ENCODE data around the gene GATA1. TPM values are rescaled to one million over a fixed set of nuclear protein-coding genes. Genes with fewer than 3 reads are reported as not detected.

GATA1 gene
- total RNA-seq, 1 experiment from 2014 or later: 0.23 TPM

DNA sequence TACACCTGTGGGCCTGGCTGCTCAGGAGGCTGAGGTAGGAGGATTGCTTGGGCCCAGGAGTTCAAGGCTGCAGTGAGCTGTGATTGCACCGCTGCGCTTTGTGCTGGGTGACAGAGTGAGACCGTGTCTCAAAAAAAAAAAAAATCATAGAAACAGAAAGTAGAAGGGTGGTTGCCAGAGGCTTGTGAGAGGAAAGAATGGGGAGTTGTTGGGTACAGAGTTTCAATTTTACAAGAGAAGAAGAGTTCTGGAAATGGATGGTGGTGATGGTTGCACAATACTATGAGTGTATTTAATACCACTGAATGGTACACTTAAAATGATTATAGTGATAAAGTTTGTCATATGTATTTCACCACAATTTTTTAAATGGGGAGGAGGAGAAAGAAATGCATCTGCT, 35.0 kb upstream of the GATA1 start:
- TF ChIP-seq TCF7L2 (IDR thresholded peaks at IDR 0.05; ENCODE audit: low read depth, low read length): no peak
- TF ChIP-seq, protein P1, sequence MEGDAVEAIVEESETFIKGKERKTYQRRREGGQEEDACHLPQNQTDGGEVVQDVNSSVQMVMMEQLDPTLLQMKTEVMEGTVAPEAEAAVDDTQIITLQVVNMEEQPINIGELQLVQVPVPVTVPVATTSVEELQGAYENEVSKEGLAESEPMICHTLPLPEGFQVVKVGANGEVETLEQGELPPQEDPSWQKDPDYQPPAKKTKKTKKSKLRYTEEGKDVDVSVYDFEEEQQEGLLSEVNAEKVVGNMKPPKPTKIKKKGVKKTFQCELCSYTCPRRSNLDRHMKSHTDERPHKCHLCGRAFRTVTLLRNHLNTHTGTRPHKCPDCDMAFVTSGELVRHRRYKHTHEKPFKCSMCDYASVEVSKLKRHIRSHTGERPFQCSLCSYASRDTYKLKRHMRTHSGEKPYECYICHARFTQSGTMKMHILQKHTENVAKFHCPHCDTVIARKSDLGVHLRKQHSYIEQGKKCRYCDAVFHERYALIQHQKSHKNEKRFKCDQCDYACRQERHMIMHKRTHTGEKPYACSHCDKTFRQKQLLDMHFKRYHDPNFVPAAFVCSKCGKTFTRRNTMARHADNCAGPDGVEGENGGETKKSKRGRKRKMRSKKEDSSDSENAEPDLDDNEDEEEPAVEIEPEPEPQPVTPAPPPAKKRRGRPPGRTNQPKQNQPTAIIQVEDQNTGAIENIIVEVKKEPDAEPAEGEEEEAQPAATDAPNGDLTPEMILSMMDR (IDR thresholded peaks at IDR 0.05): no peak
- TF ChIP-seq SIN3A (IDR thresholded peaks at IDR 0.05; ENCODE audit: borderline replicate concordance, insufficient read depth, low read depth, low read length): no peak
- no peak for TF ChIP-seq POLR2AphosphoS5 (IDR thresholded peaks at IDR 0.05; ENCODE audit: low read depth, low read length)
- TF ChIP-seq, protein P2, sequence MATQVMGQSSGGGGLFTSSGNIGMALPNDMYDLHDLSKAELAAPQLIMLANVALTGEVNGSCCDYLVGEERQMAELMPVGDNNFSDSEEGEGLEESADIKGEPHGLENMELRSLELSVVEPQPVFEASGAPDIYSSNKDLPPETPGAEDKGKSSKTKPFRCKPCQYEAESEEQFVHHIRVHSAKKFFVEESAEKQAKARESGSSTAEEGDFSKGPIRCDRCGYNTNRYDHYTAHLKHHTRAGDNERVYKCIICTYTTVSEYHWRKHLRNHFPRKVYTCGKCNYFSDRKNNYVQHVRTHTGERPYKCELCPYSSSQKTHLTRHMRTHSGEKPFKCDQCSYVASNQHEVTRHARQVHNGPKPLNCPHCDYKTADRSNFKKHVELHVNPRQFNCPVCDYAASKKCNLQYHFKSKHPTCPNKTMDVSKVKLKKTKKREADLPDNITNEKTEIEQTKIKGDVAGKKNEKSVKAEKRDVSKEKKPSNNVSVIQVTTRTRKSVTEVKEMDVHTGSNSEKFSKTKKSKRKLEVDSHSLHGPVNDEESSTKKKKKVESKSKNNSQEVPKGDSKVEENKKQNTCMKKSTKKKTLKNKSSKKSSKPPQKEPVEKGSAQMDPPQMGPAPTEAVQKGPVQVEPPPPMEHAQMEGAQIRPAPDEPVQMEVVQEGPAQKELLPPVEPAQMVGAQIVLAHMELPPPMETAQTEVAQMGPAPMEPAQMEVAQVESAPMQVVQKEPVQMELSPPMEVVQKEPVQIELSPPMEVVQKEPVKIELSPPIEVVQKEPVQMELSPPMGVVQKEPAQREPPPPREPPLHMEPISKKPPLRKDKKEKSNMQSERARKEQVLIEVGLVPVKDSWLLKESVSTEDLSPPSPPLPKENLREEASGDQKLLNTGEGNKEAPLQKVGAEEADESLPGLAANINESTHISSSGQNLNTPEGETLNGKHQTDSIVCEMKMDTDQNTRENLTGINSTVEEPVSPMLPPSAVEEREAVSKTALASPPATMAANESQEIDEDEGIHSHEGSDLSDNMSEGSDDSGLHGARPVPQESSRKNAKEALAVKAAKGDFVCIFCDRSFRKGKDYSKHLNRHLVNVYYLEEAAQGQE (IDR thresholded peaks at IDR 0.05; ENCODE audit: insufficient read depth in 1 of 2, low read depth in 2 of 2, low read length in 1 of 2): no peak
- DNase-seq (ENCODE audit: low read depth, low spot score) (no peak), ATAC-seq (no peak)
- H3K27me3 ChIP-seq (ENCODE audit: control insufficient read depth, insufficient read depth, low read length): no peaks in the 10 kb centered on the region
- H3K4me3 ChIP-seq (ENCODE audit: low read depth in 2 of 2, low read length in 2 of 2): no peak overlapping the region
- in situ Hi-C loops (cut with HindIII; ENCODE audit: low pct_unique_long_range_greater_than_20kb, low sequenced_read_pairs) (no loop called here), intact Hi-C loops (cut with micrococcal nuclease; ENCODE audit: unreplicated experiment) (no loop called here)
- H3K27ac ChIP-seq (ENCODE audit: low read length): no peak overlapping the region
- CTCF ChIA-PET: interaction anchor here (0.6 kb wide), 1 partner anchor 15 kb away, joined by 5 read pairs; no protein-coding TSS in a partner anchor
- POLR2A ChIA-PET: no interaction called here
- no peaks in the 10 kb centered on the region for H3K36me3 ChIP-seq (ENCODE audit: control insufficient read depth, insufficient read depth, low read length)
- H3K4me1 ChIP-seq (ENCODE audit: control insufficient read depth, insufficient read depth, low read length): no peaks in the 10 kb centered on the region
- no TSS peak for BruUV-seq (replicated peaks)
- no peaks in the 10 kb centered on the region for H3K9me3 ChIP-seq (ENCODE audit: control insufficient read depth, insufficient read depth, low read depth, low read length)

DNA sequence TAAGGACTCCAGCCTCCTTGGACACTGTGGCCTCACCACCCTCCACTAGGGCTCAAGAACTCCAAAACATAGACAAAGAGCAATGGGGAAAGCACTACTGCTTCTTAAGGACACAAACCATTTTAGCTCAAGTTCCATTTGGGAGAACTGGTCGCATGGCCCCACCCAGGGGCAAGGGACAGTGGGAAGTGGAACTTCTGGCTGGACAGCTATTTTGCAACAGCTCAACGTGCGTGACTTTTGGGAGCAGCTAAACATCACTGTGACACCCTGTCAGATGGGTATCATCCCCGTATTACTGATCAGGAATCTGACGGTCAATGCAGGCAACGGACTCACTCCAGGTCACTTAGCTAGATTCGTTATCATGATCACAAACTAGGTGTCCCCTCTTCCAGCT, 33.9 kb upstream of the GATA1 start:
- TF ChIP-seq, protein P1 (IDR thresholded peaks at IDR 0.05): no peak
- TF ChIP-seq, protein P2 (IDR thresholded peaks at IDR 0.05; ENCODE audit: insufficient read depth in 1 of 2, low read depth in 2 of 2, low read length in 1 of 2): no peak
- TF ChIP-seq TCF7L2 (IDR thresholded peaks at IDR 0.05; ENCODE audit: low read depth, low read length) (no peak), SIN3A (IDR thresholded peaks at IDR 0.05; ENCODE audit: borderline replicate concordance, insufficient read depth, low read depth, low read length) (no peak), POLR2AphosphoS5 (IDR thresholded peaks at IDR 0.05; ENCODE audit: low read depth, low read length) (no peak)
- POLR2A ChIA-PET: no interaction called here
- Histone ChIP-seq H3K27me3 (ENCODE audit: control insufficient read depth, insufficient read depth, low read length) (no peaks in the 10 kb centered on the region), H3K4me1 (ENCODE audit: control insufficient read depth, insufficient read depth, low read length) (no peaks in the 10 kb centered on the region), H3K9me3 (ENCODE audit: control insufficient read depth, insufficient read depth, low read depth, low read length) (no peaks in the 10 kb centered on the region), H3K4me3 (ENCODE audit: low read depth in 2 of 2, low read length in 2 of 2) (no peak overlapping the region), H3K36me3 (ENCODE audit: control insufficient read depth, insufficient read depth, low read length) (no peaks in the 10 kb centered on the region), H3K27ac (ENCODE audit: low read length) (no peak overlapping the region)
- intact Hi-C loops (cut with micrococcal nuclease; ENCODE audit: unreplicated experiment): no loop called here
- in situ Hi-C loops (cut with HindIII; ENCODE audit: low pct_unique_long_range_greater_than_20kb, low sequenced_read_pairs): no loop called here
- no TSS peak for BruUV-seq (replicated peaks)
- ATAC-seq (no peak), DNase-seq (ENCODE audit: low read depth, low spot score) (no peak)
- CTCF ChIA-PET: no interaction called here
